ENCODE data around the gene SNX21.

DNA sequence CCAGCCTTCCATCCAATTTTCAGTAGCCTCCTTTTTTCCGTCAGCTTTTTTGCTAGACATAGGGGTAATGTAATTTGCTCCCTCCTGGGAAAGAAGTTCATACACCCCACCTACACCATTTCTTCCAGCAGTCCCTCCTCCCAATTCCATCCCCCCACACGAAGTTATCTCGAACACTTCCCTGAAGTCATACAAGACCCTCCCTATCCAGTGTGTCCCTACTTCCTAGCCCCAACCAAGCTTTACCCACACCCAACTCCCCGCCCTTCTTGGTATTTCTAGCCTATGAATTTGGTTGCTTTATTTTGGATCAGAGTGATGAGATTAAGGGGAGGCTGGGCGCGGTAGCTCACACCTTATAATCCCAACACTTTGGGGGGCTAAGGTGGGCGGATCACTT is 20.1 kb upstream of the SNX21 start:
- TF ChIP-seq ZNF609 (CRISPR knock-in tag; IDR thresholded peaks at IDR 0.05; ENCODE audit: borderline replicate concordance) (no peak), HDAC1 (IDR thresholded peaks at IDR 0.05) (no peak), ZNF274 (IDR thresholded peaks at IDR 0.05; ENCODE audit: borderline replicate concordance, low read depth, low read length) (no peak), CTCF (IDR thresholded peaks at IDR 0.05 in 2 of 3, conservative IDR thresholded peaks at IDR 0.05 in 1 of 3; ENCODE audit: insufficient read depth in 2 of 3, low read depth in 1 of 3, low read length in 3 of 3) (no peak), NCOR1 (IDR thresholded peaks at IDR 0.05) (no peak), TAF7 (tag; IDR thresholded peaks at IDR 0.05) (no peak), ZNF717 (CRISPR knock-in tag; IDR thresholded peaks at IDR 0.05) (no peak)
